GM19351 (cell line): ENCODE measurements around the gene SCN2B.

Experiments used
- ATAC-seq: cut with Tn5 transposase; IDR thresholded peaks from one replicate; pipeline ENCODE4 v1.9.1; 2021; ENCODE audit warnings: mild to moderate bottlenecking, moderate library complexity; ENCODE audit not compliant: unreplicated experiment

The SCN2B gene

GRCh38 chr11:118175993-118176777 lies at the start of gene SCN2B:
SCN2B (minus strand) TSS chr11:118176639; CDS start chr11:118176431, 208 bp downstream.
- ATAC-seq: no peak

GRCh38 chr11:118224511-118225188 lies 48.2 kb upstream of the SCN2B start, which contains the start of gene JAML:
JAML (minus strand) TSS chr11:118225011; CDS start chr11:118214866, 10,145 bp downstream.
- ATAC-seq: peak; percentile 59

GRCh38 chr11:118223992-118224391 lies 47.6 kb upstream of the SCN2B start:
- ATAC-seq: no peak

- ATAC-seq: no peak
Observed at GRCh38 chr11:118223570-118223969, 47.1 kb upstream of the SCN2B start.

- ATAC-seq: no peak
Observed at GRCh38 chr11:118222437-118222836, 46.0 kb upstream of the SCN2B start.

GRCh38 chr11:118221419-118221818 lies 45.0 kb upstream of the SCN2B start:
- no peak for ATAC-seq

- no peak for ATAC-seq
Observed at GRCh38 chr11:118219732-118220131, 43.3 kb upstream of the SCN2B start.

GRCh38 chr11:118219244-118219643 lies 42.8 kb upstream of the SCN2B start:
- ATAC-seq: no peak

- ATAC-seq: no peak
Observed at GRCh38 chr11:118217575-118217974, 41.1 kb upstream of the SCN2B start.

- no peak for ATAC-seq
Observed at GRCh38 chr11:118216621-118217481, 40.4 kb upstream of the SCN2B start.

GRCh38 chr11:118215765-118216164 lies 39.3 kb upstream of the SCN2B start:
- no peak for ATAC-seq

- ATAC-seq: no peak
Observed at GRCh38 chr11:118215262-118215661, 38.8 kb upstream of the SCN2B start.

- no peak for ATAC-seq
Observed at GRCh38 chr11:118214210-118214914, 37.9 kb upstream of the SCN2B start.

GRCh38 chr11:118213781-118214180 lies 37.3 kb upstream of the SCN2B start:
- no peak for ATAC-seq

GRCh38 chr11:118213201-118213600 lies 36.8 kb upstream of the SCN2B start:
- ATAC-seq: no peak

GRCh38 chr11:118212781-118213191 lies 36.3 kb upstream of the SCN2B start:
- no peak for ATAC-seq

- no peak for ATAC-seq
Observed at GRCh38 chr11:118212131-118212725, 35.8 kb upstream of the SCN2B start.

- ATAC-seq: no peak
Observed at GRCh38 chr11:118211006-118211405, 34.6 kb upstream of the SCN2B start.

GRCh38 chr11:118210323-118210722 lies 33.9 kb upstream of the SCN2B start:
- ATAC-seq: no peak

- no peak for ATAC-seq
Observed at GRCh38 chr11:118209033-118209432, 32.6 kb upstream of the SCN2B start.
